H9 (cell line): ENCODE results near the gene TIAM2. TPM values are rescaled to one million over a fixed set of nuclear protein-coding genes. Genes with fewer than 3 reads are reported as not detected.

Experiments used
- DNase-seq: peaks from one replicate; pipeline ENCODE4 v3.0.0-alpha.2; 2017
- H2AFZ ChIP-seq: one replicate; pipeline ENCODE4 v1.6.1; 2013; ENCODE audit warnings: mild to moderate bottlenecking, low read length, control low read depth, moderate library complexity
- H2AK5ac ChIP-seq: 2 replicates; pipeline ENCODE4 v1.6.1; 2013; ENCODE audit warnings: low read length, control low read depth, mixed read lengths; ENCODE audit not compliant: insufficient read length
- H2BK120ac ChIP-seq: one replicate; pipeline ENCODE4 v1.6.1; 2013; ENCODE audit warnings: low read depth, mild to moderate bottlenecking, low read length, control low read depth, inconsistent platforms; ENCODE audit not compliant: poor library complexity, severe bottlenecking
- H2BK12ac ChIP-seq: 2 replicates; pipeline ENCODE4 v1.6.1; 2013; ENCODE audit warnings: low read length, control low read depth, mixed read lengths, low read depth; ENCODE audit not compliant: insufficient read length
- H2BK15ac ChIP-seq: 2 replicates; pipeline ENCODE4 v1.6.1; 2013; ENCODE audit warnings: low read depth, low read length, control low read depth
- H2BK20ac ChIP-seq: one replicate; pipeline ENCODE4 v1.6.1; 2013; ENCODE audit warnings: low read depth, mild to moderate bottlenecking, low read length, control low read depth, inconsistent platforms; ENCODE audit not compliant: poor library complexity, severe bottlenecking
- H2BK5ac ChIP-seq: 2 replicates; pipeline ENCODE4 v1.6.1; 2013; ENCODE audit warnings: low read length, control low read depth, mixed read lengths; ENCODE audit not compliant: insufficient read length
- H3K14ac ChIP-seq: 2 replicates; pipeline ENCODE4 v1.6.1; 2013; ENCODE audit warnings: low read length, control low read depth; ENCODE audit not compliant: insufficient read depth
- H3K18ac ChIP-seq: 2 replicates; pipeline ENCODE4 v1.6.1; 2013; ENCODE audit warnings: low read depth, mild to moderate bottlenecking, mixed read lengths, low read length, control low read depth; ENCODE audit not compliant: insufficient read length
- H3K23ac ChIP-seq: 2 replicates; pipeline ENCODE4 v1.6.1; 2013; ENCODE audit warnings: low read length, control low read depth, mixed read lengths, low read depth; ENCODE audit not compliant: insufficient read length
- H3K23me2 ChIP-seq: 2 replicates; pipeline ENCODE4 v1.6.1; 2013; ENCODE audit warnings: low read depth, mild to moderate bottlenecking, mixed read lengths, low read length, control low read depth; ENCODE audit not compliant: insufficient read length, poor library complexity, severe bottlenecking
- H3K27ac ChIP-seq: 2 replicates; pipeline ENCODE4 v1.5.1; 2013; ENCODE audit warnings: low read length, control low read depth, mixed read lengths, low read depth; ENCODE audit not compliant: insufficient read length
- H3K27me3 ChIP-seq: 2 replicates; pipeline ENCODE4 v1.6.1; 2013; ENCODE audit warnings: low read length, control low read depth, inconsistent platforms; ENCODE audit not compliant: insufficient read depth
- H3K4ac ChIP-seq: 2 replicates; pipeline ENCODE4 v1.6.1; 2013; ENCODE audit warnings: low read depth, mild to moderate bottlenecking, control low read depth, inconsistent platforms, low read length, moderate library complexity
- H3K4me1 ChIP-seq: 2 replicates; pipeline ENCODE4 v1.6.1; 2013; ENCODE audit warnings: low read length, control low read depth, inconsistent platforms; ENCODE audit not compliant: insufficient read depth
- H3K4me2 ChIP-seq: 2 replicates; pipeline ENCODE4 v1.6.1; 2013; ENCODE audit warnings: low read length, control low read depth, mixed read lengths; ENCODE audit not compliant: insufficient read length, insufficient read depth
- H3K56ac ChIP-seq: 2 replicates; pipeline ENCODE4 v1.6.1; 2013; ENCODE audit warnings: low read depth, mild to moderate bottlenecking, mixed read lengths, low read length, control low read depth; ENCODE audit not compliant: insufficient read length
- H3K79me1 ChIP-seq: 2 replicates; pipeline ENCODE4 v1.6.1; 2013; ENCODE audit warnings: low read depth, mild to moderate bottlenecking, moderate library complexity, low read length, control low read depth, inconsistent platforms; ENCODE audit not compliant: insufficient read depth, poor library complexity, severe bottlenecking
- H3K79me2 ChIP-seq: 2 replicates; pipeline ENCODE4 v1.6.1; 2013; ENCODE audit warnings: low read length, control low read depth, inconsistent platforms; ENCODE audit not compliant: insufficient read depth
- H3K9ac ChIP-seq: 2 replicates; pipeline ENCODE4 v1.6.1; 2013; ENCODE audit warnings: low read length, control low read depth, mixed read lengths; ENCODE audit not compliant: insufficient read length; ENCODE audit errors: extremely low read depth
- H3K9me3 ChIP-seq: one replicate; pipeline ENCODE4 v1.6.1; 2013; ENCODE audit warnings: low read depth, low read length, inconsistent platforms; ENCODE audit not compliant: control insufficient read depth
- H3T11ph ChIP-seq: one replicate; pipeline ENCODE4 v1.6.1; 2013; ENCODE audit warnings: mild to moderate bottlenecking, low read length, control low read depth, inconsistent platforms
- H4K20me1 ChIP-seq: one replicate; pipeline ENCODE4 v1.6.1; 2013; ENCODE audit not compliant: control insufficient read depth, insufficient read length, insufficient read depth
- H4K5ac ChIP-seq: 2 replicates; pipeline ENCODE4 v1.6.1; 2013; ENCODE audit warnings: low read depth, mild to moderate bottlenecking, mixed read lengths, low read length, control low read depth; ENCODE audit not compliant: insufficient read length
- H4K8ac ChIP-seq: replicated peaks from 2 replicates; pipeline ENCODE4 v1.6.1; 2013; ENCODE audit warnings: low read length, control low read depth, mixed read lengths, low read depth; ENCODE audit not compliant: insufficient read length
- H4K91ac ChIP-seq: 2 replicates; pipeline ENCODE4 v1.6.1; 2013; ENCODE audit warnings: low read depth, mild to moderate bottlenecking, moderate library complexity, mixed read lengths, low read length, control low read depth; ENCODE audit not compliant: insufficient read length
- H3K27ac Mint-ChIP-seq, 3 experiments: 2 replicates in 2 of 3; 3 replicates in 1 of 3; pipeline ENCODE4 v1.8.0; 2020 to 2021; ENCODE audit warnings: mixed read lengths in 3 of 3, mild to moderate bottlenecking in 1 of 3, moderate library complexity in 1 of 3
- H3K27me3 Mint-ChIP-seq: 2 replicates; pipeline ENCODE4 v1.8.0; 2021; ENCODE audit warnings: low read depth, mild to moderate bottlenecking, moderate library complexity, mixed read lengths
- H3K36me3 Mint-ChIP-seq, 3 experiments: 2 replicates in 2 of 3; 3 replicates in 1 of 3; pipeline ENCODE4 v1.8.0; 2020 to 2021; ENCODE audit warnings: low read depth in 3 of 3, mixed read lengths in 3 of 3; ENCODE audit not compliant: insufficient read depth in 1 of 3
- H3K4me1 Mint-ChIP-seq, 2 experiments: 2 replicates each; pipeline ENCODE4 v1.8.0; 2020; ENCODE audit warnings: mixed read lengths in 2 of 2
- H3K4me3 Mint-ChIP-seq, 2 experiments: 2 replicates in 1 of 2; 3 replicates in 1 of 2; pipeline ENCODE4 v1.8.0; 2020 to 2021; ENCODE audit warnings: mild to moderate bottlenecking in 2 of 2, mixed read lengths in 2 of 2, moderate library complexity in 1 of 2
- H3K9me3 Mint-ChIP-seq, 2 experiments: 2 replicates in 1 of 2; 3 replicates in 1 of 2; pipeline ENCODE4 v1.8.0; 2020; ENCODE audit warnings: mild to moderate bottlenecking in 2 of 2, mixed read lengths in 2 of 2, moderate library complexity in 1 of 2
- WGBS: extraction: QIAGEN DNeasy Blood & Tissue Kit; methylation state at CpG from one replicate; pipeline ENCODE4 v1.1.7; 2013; ENCODE audit warnings: missing lambda C conversion rate, low lambda C conversion rate, mixed read lengths; ENCODE audit not compliant: insufficient read length; ENCODE audit errors: extremely low coverage; 5-methylcytosine and 5-hydroxymethylcytosine counted together
- total RNA-seq: library from RNA; stranded (reverse); gene quantifications from 2 replicates; pipeline ENCODE4 v1.2.1, GENCODE V29; 2021
- TF ChIP-seq, protein P1 (sequence below): fragments of 200-600 bp; sonication (generic); conservative IDR thresholded peaks from 3 replicates; pipeline ENCODE4 v1.8.0; 2021; ENCODE audit warnings: antibody characterized with exemption, mild to moderate bottlenecking

Gene TIAM2
- total RNA-seq, 1 experiment from 2014 or later: 6.3 TPM

GRCh38 chr6:155091756-155092155 lies 96.6 kb downstream of the TIAM2 start:
- Histone ChIP-seq H3K14ac (no peak overlapping the region), H2BK20ac (no peak overlapping the region), H3K56ac (no peak overlapping the region), H4K5ac (no peak overlapping the region), H3K9ac (no peak overlapping the region), H2BK12ac (no peak overlapping the region), H2AFZ (no peak overlapping the region), H3K18ac (no peak overlapping the region), H3K27ac (no peak overlapping the region), H2BK15ac (no peak overlapping the region), H3K9me3 (no peaks in the 10 kb centered on the region), H3K4ac (no peak overlapping the region), H4K91ac (no peak overlapping the region), H2AK5ac (no peak overlapping the region), H3K79me1 (no peaks in the 10 kb centered on the region), H3K23ac (no peak overlapping the region), H3K27me3 (no peaks in the 10 kb centered on the region), H2BK120ac (no peak overlapping the region), H3K4me2 (no peak overlapping the region), H2BK5ac (no peak overlapping the region), H4K20me1 (no peaks in the 10 kb centered on the region), H3T11ph (no peak overlapping the region), H4K8ac (no peak overlapping the region), H3K23me2 (no peaks in the 10 kb centered on the region), H3K4me1 (no peaks in the 10 kb centered on the region), H3K79me2 (no peaks in the 10 kb centered on the region)
- no CpG with 5 or more reads among the region's 10 CpGs for WGBS
- no peak for DNase-seq
- Mint-ChIP-seq H3K36me3 (peaks cover 3 to 11% (median 6%) of the 10 kb centered on the region in 3 experiments; a peak in 4 of 7 replicates), H3K4me1 (peaks cover 3 to 4% of the 10 kb centered on the region in 2 experiments; a peak in 2 of 4 replicates), H3K27me3 (no peaks in the 10 kb centered on the region; the same call in 1 of the 2 replicates), H3K4me3 (no peak overlapping the region), H3K9me3 (peaks cover under 1 to 2% of the 10 kb centered on the region in 2 experiments), H3K27ac (no peak overlapping the region)
- TF ChIP-seq, protein P1, sequence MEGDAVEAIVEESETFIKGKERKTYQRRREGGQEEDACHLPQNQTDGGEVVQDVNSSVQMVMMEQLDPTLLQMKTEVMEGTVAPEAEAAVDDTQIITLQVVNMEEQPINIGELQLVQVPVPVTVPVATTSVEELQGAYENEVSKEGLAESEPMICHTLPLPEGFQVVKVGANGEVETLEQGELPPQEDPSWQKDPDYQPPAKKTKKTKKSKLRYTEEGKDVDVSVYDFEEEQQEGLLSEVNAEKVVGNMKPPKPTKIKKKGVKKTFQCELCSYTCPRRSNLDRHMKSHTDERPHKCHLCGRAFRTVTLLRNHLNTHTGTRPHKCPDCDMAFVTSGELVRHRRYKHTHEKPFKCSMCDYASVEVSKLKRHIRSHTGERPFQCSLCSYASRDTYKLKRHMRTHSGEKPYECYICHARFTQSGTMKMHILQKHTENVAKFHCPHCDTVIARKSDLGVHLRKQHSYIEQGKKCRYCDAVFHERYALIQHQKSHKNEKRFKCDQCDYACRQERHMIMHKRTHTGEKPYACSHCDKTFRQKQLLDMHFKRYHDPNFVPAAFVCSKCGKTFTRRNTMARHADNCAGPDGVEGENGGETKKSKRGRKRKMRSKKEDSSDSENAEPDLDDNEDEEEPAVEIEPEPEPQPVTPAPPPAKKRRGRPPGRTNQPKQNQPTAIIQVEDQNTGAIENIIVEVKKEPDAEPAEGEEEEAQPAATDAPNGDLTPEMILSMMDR: no peak
